ENCODE results near the gene TP53RK.

The TP53RK gene

GRCh38 chr20:46722450-46722849 lies 33.2 kb upstream of the TP53RK start:
- no peak for TF ChIP-seq CTCF (IDR thresholded peaks at IDR 0.05)
- H3K4me3 ChIP-seq: no peak overlapping the region
- DNase-seq (ENCODE audit: low spot score): no peak
- no peak overlapping the region for H3K27ac ChIP-seq

GRCh38 chr20:46721476-46721875 lies 32.2 kb upstream of the TP53RK start:
- DNase-seq (ENCODE audit: low spot score): no peak
- TF ChIP-seq CTCF (IDR thresholded peaks at IDR 0.05): no peak
- no peak overlapping the region for H3K27ac ChIP-seq
- H3K4me3 ChIP-seq: no peak overlapping the region

GRCh38 chr20:46720776-46721425 lies 31.7 kb upstream of the TP53RK start:
- Histone ChIP-seq H3K4me3 (no peak overlapping the region), H3K27ac (no peak overlapping the region)
- no peak for DNase-seq (ENCODE audit: low spot score)
- TF ChIP-seq CTCF (IDR thresholded peaks at IDR 0.05): no peak

GRCh38 chr20:46720019-46720418 lies 30.8 kb upstream of the TP53RK start:
- no peak for TF ChIP-seq CTCF (IDR thresholded peaks at IDR 0.05)
- Histone ChIP-seq H3K4me3 (no peak overlapping the region), H3K27ac (no peak overlapping the region)
- no peak for DNase-seq (ENCODE audit: low spot score)

GRCh38 chr20:46717818-46718541 lies 28.7 kb upstream of the TP53RK start:
- TF ChIP-seq CTCF (IDR thresholded peaks at IDR 0.05): no peak
- Histone ChIP-seq H3K4me3 (no peak overlapping the region), H3K27ac (no peak overlapping the region)
- no peak for DNase-seq (ENCODE audit: low spot score)

- no peak for TF ChIP-seq CTCF (IDR thresholded peaks at IDR 0.05)
- DNase-seq (ENCODE audit: low spot score): no peak
- Histone ChIP-seq H3K27ac (no peak overlapping the region), H3K4me3 (no peak overlapping the region)
These were observed 26.1 kb upstream of the TP53RK start for GRCh38 chr20:46715292-46715756.

Data from coronary artery (tissue), 2 donors.